Activated T-helper 2 cell treated with anti-CD3 and anti-CD28 coated beads, Interferon-gamma antibody, Interleukin-2, Interleukin-4, amounts not matched to agents 10 μg/mL and 5 μg/mL and 100 μg/mL, durations not matched to agents 14 hours and 24 hours and 36 hours (primary cell): Measurements from ENCODE around the gene CCNI. TPM values are rescaled to one million over a fixed set of nuclear protein-coding genes. Genes with fewer than 3 reads are reported as not detected.
A peak's percentile ranks its signal among the peaks of the same experiment; 100 is the strongest.

Experiments used
- DNase-seq: peaks from one replicate; pipeline ENCODE4 v3.0.0; 2021; ENCODE audit warnings: low spot score
- H3K27ac Mint-ChIP-seq: one replicate; pipeline ENCODE4 v1.8.0; 2021; ENCODE audit warnings: mixed read lengths
- H3K27me3 Mint-ChIP-seq: one replicate; pipeline ENCODE4 v1.8.0; 2021; ENCODE audit warnings: low read depth, mixed read lengths
- H3K36me3 Mint-ChIP-seq: one replicate; pipeline ENCODE4 v1.8.0; 2021; ENCODE audit warnings: low read depth, mixed read lengths
- H3K4me1 Mint-ChIP-seq: one replicate; pipeline ENCODE4 v1.8.0; 2021; ENCODE audit warnings: low read depth, mixed read lengths
- H3K4me3 Mint-ChIP-seq: one replicate; pipeline ENCODE4 v1.8.0; 2021; ENCODE audit warnings: low read depth, mild to moderate bottlenecking, moderate library complexity, mixed read lengths
- H3K9me3 Mint-ChIP-seq: one replicate; pipeline ENCODE4 v1.8.0; 2021; ENCODE audit warnings: mixed read lengths
- intact Hi-C: fragments of 100-400 bp; cut with micrococcal nuclease; formaldehyde crosslinking; loops from one replicate; pipeline ENCODE4 v1.15.1; 2023
- total RNA-seq: library from RNA; stranded (reverse); gene quantifications from 2 replicates; pipeline ENCODE4 v1.2.3, GENCODE V29; 2022

CCNI gene, protein sequence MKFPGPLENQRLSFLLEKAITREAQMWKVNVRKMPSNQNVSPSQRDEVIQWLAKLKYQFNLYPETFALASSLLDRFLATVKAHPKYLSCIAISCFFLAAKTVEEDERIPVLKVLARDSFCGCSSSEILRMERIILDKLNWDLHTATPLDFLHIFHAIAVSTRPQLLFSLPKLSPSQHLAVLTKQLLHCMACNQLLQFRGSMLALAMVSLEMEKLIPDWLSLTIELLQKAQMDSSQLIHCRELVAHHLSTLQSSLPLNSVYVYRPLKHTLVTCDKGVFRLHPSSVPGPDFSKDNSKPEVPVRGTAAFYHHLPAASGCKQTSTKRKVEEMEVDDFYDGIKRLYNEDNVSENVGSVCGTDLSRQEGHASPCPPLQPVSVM
- 321 and 330 TPM in 2 replicates for total RNA-seq

DNA sequence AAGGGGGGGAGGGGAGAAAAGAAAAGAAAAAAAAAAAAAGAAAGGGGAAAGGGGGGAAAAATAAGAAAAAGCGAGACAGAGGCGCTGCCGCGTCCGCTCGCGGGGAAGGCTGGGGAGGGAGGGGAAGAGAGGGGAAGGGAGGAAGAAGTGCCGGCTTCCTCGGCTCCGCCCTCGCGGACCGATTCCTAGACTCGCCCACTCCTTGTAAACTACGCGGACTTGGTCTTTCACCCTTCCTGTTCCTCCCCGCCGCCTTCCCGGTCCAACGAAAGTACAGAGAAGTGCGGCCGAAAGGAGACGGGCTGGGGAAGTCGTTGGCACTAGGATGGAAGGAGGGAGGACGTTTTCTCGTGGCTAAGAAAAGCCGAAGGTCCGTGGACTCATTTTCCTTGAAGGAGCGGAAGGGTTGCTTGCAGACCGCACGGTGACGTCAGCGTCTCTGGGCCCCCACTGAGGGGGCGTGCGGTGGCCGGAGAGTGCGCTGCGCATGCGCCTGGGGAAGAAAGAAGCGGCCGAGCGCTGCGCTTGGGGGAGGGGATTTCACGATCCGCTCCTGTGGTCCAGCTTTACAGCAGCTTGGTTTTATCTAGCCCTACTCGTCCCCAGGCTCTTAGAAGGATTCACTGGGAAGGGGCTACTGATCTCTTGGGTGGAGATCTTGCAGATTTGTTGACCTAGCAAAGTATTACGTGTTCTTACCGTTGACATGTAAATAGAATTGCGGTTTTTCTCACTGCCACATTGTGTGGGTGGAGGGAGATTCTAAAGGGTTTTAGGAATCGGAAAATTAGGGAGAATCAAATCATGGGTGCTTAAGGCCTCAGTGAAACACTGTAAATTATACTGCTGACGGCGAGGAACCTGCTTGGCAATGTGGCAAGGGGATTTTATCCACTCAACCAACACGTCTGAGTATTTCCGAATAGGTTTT lies at the start of gene CCNI:
Gene CCNI (minus strand): TSS at position 121 of the 931 bp plus-strand sequence. CDS start 9,627 bp downstream, outside the sequence.
- DNase-seq = peak; percentile 92
- Mint-ChIP-seq H3K36me3 (peaks cover 25% of the 10 kb centered on the region), H3K27me3 (no peaks in the 10 kb centered on the region), H3K4me1 (peaks cover 38% of the 10 kb centered on the region), H3K9me3 (no peaks in the 10 kb centered on the region), H3K27ac (peak within 1 kb of the TSS; percentile 100), H3K4me3 (peak within 1 kb of the TSS; percentile 94)
- intact Hi-C loops = loop anchor here (1.0 to 10.0 kb wide), 9 partner anchors 19 to 1404 kb away; partner anchors contain the start of genes G3BP2 and NUP54

DNA sequence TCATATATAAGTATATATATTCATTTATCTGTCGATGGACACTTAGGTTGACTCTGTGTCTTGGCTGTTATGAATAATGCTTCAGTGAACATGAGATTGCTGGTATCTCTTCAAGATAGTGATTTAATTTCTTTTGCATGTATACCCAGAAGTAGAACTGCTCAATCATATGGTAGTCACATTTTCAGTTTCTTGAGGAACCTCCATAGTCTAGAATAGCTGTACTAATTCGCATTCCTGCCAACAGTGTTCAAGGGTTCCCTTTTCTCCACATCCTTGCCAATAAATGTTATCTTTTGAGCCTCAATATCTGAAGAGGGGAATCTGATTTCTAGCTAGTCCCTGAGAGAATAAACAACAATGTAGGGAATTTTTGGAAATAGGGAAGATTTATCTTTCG lies 48.8 kb upstream of the CCNI start:
- peaks cover 20% of the 10 kb centered on the region for H3K27me3 Mint-ChIP-seq
- H3K4me3 Mint-ChIP-seq = no peak overlapping the region
- intact Hi-C loops = no loop called here
- H3K27ac Mint-ChIP-seq = no peak overlapping the region
- no peaks in the 10 kb centered on the region for H3K36me3 Mint-ChIP-seq
- H3K9me3 Mint-ChIP-seq = no peaks in the 10 kb centered on the region
- no peak for DNase-seq
- peaks cover 12% of the 10 kb centered on the region for H3K4me1 Mint-ChIP-seq

DNA sequence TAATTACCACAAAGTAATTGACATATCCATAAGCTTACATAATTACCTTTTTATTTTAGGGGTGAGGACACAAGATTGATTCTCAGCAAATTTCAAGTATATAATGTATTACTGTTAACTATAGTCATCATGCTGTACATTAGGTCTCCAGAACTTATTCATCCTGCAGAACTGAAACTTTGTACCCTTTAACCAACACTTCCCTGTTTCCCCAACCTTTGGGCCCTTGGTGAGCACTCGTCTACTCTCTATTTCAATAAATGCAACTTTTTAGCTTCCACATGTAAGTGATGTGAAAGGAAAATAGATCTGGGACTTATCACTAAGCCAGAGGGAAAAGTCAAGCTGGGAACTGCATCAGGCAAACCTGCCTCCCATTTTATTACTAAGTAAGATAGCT lies 47.6 kb upstream of the CCNI start:
- H3K4me1 Mint-ChIP-seq = peaks cover 12% of the 10 kb centered on the region
- H3K9me3 Mint-ChIP-seq = no peaks in the 10 kb centered on the region
- H3K4me3 Mint-ChIP-seq = no peak overlapping the region
- peaks cover 20% of the 10 kb centered on the region for H3K27me3 Mint-ChIP-seq
- DNase-seq = no peak
- H3K27ac Mint-ChIP-seq = no peak overlapping the region
- intact Hi-C loops = no loop called here
- H3K36me3 Mint-ChIP-seq = no peaks in the 10 kb centered on the region

DNA sequence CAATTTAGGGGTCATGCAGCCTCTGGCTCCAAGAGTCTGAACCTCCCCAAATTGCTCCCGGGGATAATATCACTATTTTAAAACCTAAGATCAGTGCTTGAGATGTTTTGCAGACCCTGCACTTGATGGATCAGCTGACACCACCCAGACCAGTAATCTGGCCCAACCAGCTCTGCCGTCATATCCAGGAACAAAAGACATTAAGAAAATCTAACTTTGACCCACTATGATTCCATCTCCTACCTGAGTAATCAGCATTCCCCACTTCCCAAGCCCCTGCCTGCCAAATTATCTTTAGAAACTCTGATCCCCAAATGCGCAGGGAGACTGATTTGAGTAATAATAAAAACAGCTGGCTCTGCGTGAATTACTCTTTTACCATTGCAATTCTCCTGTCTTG lies 46.9 kb upstream of the CCNI start:
- intact Hi-C loops = no loop called here
- peaks cover 8% of the 10 kb centered on the region for H3K4me1 Mint-ChIP-seq
- H3K9me3 Mint-ChIP-seq = no peaks in the 10 kb centered on the region
- H3K4me3 Mint-ChIP-seq = no peak overlapping the region
- H3K36me3 Mint-ChIP-seq = no peaks in the 10 kb centered on the region
- peaks cover 20% of the 10 kb centered on the region for H3K27me3 Mint-ChIP-seq
- no peak overlapping the region for H3K27ac Mint-ChIP-seq
- no peak for DNase-seq

DNA sequence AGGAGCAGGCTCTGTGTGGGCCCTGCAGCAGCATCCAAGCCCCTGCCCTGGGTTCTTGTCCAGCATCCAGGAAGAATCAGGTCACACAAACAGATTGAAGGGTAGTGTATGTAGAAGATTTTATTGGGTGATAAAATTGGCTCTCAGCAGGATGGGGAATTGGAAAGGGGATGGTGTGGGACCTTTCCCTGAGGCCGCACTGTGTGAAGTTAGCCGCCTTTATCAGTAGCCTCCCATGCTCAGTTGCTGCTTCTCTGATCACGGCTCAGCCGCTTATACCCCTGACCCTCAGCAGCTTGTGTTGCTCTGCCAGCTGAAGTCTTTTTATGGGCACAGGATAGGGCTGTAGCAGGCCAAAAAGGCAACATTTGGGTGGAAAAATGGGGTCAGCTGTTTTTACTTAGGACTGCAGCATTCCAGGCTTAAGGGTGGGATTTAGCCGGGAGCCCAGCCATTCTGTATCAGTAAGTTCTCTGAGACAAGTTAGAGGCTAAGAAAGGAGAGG lies 46.0 kb upstream of the CCNI start:
- peaks cover 1% of the 10 kb centered on the region for H3K4me1 Mint-ChIP-seq
- H3K4me3 Mint-ChIP-seq = no peak overlapping the region
- intact Hi-C loops = no loop called here
- H3K27me3 Mint-ChIP-seq = peaks cover 23% of the 10 kb centered on the region
- no peaks in the 10 kb centered on the region for H3K9me3 Mint-ChIP-seq
- no peak for DNase-seq
- H3K27ac Mint-ChIP-seq = no peak overlapping the region
- no peaks in the 10 kb centered on the region for H3K36me3 Mint-ChIP-seq

DNA sequence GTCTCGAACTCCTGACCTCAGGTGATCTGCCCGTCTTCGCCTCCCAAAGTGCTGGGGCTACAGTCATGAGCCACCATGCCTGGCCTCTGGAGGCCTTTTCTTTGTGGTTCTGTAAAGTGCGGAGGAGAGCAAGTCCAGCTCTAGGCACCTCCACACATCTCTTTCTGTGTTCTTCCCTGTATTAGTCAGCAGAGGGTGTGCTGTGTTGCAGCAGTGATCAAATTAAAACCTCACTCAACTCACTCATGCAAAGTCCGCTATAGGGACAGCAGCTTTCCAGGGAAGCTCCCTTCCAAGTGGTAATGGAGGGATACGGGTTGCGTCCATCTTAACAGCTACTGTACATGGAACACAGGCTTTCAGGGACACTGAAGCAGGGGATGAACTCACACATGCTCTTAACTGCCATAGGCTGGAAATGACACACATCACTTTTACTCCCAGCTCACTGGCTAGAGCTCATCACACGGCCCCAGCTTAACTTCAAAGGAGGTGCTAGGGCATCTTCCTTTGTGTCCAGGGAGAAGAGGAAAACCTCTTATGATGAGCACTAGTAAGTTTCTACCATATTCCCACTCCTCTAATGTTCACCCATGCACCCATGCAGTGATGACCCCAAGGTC lies 45.2 kb upstream of the CCNI start:
- Mint-ChIP-seq H3K9me3 (no peaks in the 10 kb centered on the region), H3K27ac (no peak overlapping the region), H3K4me3 (no peak overlapping the region), H3K27me3 (peaks cover 23% of the 10 kb centered on the region), H3K4me1 (no peaks in the 10 kb centered on the region), H3K36me3 (no peaks in the 10 kb centered on the region)
- no peak for DNase-seq
- intact Hi-C loops = no loop called here

DNA sequence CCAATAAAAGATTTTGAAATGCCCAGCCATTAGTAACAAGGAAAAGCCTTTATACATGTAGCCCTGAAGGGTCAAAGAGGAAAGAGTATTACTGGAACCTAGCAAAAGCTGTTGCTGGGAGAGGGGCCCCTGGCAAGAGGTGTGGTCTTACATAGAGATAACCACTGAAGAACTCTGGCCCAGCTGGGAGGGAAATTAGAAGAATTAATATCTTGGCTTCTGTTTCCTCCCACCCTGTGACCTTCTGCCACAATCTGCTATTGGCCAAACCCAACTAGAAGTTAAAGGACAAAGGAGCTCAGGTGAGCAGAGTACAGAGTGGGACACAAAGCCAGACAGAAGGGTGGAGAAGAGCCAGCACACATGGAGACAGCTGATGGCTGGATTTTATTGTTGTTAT lies 41.9 kb upstream of the CCNI start:
- Mint-ChIP-seq H3K27ac (no peak overlapping the region), H3K4me1 (no peaks in the 10 kb centered on the region), H3K27me3 (peaks cover 20% of the 10 kb centered on the region), H3K4me3 (no peak overlapping the region), H3K36me3 (no peaks in the 10 kb centered on the region), H3K9me3 (no peaks in the 10 kb centered on the region)
- intact Hi-C loops = no loop called here
- DNase-seq = no peak

DNA sequence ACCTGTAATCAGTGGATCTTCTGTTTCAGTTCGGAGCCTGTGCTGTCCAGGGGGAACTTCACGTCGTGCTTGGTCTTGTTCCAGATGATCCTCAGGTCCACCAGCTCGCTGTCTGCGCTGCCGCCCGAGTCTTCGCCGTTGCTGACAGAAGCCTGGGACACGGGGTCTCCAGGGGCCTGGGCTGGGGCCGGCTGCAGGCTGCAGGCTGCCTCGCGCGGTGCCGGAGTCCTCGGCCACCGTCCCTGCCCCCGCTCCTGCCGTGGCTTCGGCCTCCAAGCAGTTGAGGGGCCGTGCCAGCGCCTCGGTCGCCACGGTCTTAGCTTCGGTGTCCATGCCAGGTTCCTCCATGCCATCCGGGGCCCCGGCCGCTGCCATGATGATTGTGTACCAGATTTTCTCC lies 37.3 kb upstream of the CCNI start:
- Mint-ChIP-seq H3K4me1 (no peaks in the 10 kb centered on the region), H3K4me3 (no peak overlapping the region), H3K27me3 (peaks cover 18% of the 10 kb centered on the region), H3K9me3 (no peaks in the 10 kb centered on the region), H3K27ac (no peak overlapping the region), H3K36me3 (no peaks in the 10 kb centered on the region)
- intact Hi-C loops = no loop called here
- DNase-seq = no peak

DNA sequence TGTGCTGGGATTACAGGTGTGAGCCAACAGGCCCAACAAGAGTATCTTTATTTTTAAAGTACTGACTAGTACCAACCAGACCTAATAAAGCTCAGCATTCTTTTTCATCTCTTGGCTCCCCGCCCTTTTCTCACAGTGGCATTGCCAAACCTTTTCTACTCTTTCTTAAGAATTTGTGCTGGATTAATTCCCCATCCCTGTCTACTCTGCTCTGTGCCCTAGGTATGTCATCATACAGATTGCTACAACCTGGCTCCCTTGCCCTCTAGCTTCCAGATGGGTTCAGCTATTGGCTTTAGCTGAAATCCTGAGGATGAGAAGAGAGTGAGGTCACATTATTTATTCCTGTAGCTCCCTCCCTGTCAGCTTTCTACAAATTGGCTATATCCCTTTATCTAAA lies 34.9 kb upstream of the CCNI start:
- H3K9me3 Mint-ChIP-seq = no peaks in the 10 kb centered on the region
- peaks cover 31% of the 10 kb centered on the region for H3K27me3 Mint-ChIP-seq
- no peaks in the 10 kb centered on the region for H3K36me3 Mint-ChIP-seq

DNA sequence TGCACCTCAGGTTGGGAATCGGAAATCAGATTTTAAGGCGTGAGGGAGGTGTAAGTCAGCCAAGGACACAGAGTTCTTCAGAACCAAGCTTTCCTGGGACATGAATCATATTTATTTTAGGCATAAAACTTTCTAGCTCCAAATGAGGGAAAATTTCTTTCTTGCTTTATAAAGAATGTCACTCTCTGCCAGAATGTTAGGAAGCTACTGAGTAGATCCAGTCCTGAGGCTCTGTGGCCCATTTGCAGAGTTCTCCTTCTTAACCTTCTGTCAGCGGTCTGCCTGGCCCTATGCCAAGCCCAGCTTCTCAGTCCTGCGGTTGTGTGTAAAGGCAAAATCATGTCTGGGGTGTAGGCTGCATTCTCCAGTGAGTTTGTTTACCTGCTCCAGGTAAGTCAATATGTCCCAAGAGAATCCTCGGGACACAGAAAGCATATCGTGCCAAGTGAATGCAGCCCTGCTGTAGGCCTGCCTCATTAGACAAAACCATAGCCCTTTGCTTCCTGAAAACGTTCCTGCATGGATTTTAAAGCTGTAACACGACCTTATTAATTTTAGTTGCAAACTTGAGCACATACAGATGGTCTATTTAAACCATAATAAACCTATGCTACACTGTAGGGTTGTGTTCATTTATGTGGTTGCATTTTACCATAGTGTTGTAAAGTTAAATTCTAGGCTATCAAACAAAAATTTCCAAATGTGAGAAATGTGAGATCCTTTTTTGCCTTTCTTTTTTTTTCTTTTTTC lies 29.2 kb upstream of the CCNI start:
- intact Hi-C loops = no loop called here
- H3K36me3 Mint-ChIP-seq = no peaks in the 10 kb centered on the region
- no peak for DNase-seq
- no peaks in the 10 kb centered on the region for H3K9me3 Mint-ChIP-seq
- no peak overlapping the region for H3K27ac Mint-ChIP-seq
- no peak overlapping the region for H3K4me3 Mint-ChIP-seq
- H3K4me1 Mint-ChIP-seq = peaks cover 8% of the 10 kb centered on the region
- H3K27me3 Mint-ChIP-seq = peaks cover 27% of the 10 kb centered on the region

More for the DNA sequence above, 34.9 kb upstream of the CCNI start:
- Mint-ChIP-seq H3K4me3 (no peak overlapping the region), H3K4me1 (no peaks in the 10 kb centered on the region), H3K27ac (no peak overlapping the region)
- intact Hi-C loops = no loop called here
- no peak for DNase-seq

DNA sequence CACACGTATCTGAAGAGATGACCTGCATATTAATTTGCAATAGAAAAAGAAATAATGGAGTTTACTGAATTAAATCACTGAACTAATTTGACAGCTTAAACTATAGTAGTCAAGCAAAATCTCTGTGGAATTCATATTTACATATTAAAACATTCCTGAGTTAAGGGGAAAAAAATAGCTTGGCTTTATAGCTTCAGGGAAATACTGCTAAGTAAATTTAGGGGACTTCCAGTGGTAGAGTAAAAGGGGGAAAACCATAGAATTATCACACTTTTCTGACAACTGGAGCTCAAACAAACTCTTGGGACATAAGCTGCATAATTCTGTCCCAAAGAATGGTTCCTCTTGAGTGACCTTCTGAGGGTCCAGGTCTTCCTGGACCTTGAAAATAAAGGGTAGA lies 28.6 kb upstream of the CCNI start:
- no peak for DNase-seq
- intact Hi-C loops = no loop called here
- Mint-ChIP-seq H3K9me3 (no peaks in the 10 kb centered on the region), H3K4me3 (no peak overlapping the region), H3K36me3 (no peaks in the 10 kb centered on the region), H3K4me1 (peaks cover 10% of the 10 kb centered on the region), H3K27ac (no peak overlapping the region), H3K27me3 (peaks cover 27% of the 10 kb centered on the region)

DNA sequence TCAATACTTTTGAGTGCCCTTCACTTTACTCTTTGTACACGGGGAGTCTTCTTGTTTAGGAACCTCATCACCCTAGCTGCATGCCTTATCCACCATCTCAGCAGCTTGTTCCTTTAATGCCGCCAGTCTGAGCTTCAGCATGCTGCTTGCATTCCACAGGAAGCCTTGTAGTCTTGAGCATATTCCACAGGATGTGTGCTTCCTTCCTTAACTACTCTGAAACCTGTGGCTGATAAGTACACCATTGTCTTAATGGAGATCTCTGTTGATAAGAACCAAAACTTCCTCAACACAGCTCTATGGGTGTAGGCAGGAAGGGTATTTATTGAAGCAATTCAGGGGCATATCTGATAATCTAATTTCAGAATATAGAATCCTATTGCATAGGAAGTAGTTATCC lies 24.4 kb upstream of the CCNI start:
- peaks cover 20% of the 10 kb centered on the region for H3K4me1 Mint-ChIP-seq
- no peak for DNase-seq
- no peak overlapping the region for H3K27ac Mint-ChIP-seq
- no peaks in the 10 kb centered on the region for H3K9me3 Mint-ChIP-seq
- no peak overlapping the region for H3K4me3 Mint-ChIP-seq
- no peaks in the 10 kb centered on the region for H3K36me3 Mint-ChIP-seq
- intact Hi-C loops = no loop called here
- H3K27me3 Mint-ChIP-seq = peaks cover 4% of the 10 kb centered on the region
